ENCODE data around the gene TCF7L1.
"Not testable (repeated sequence)": the region's sequence is repeated elsewhere in the genome, so short reads cannot be mapped to it uniquely, and the experiment has no call there.

TCF7L1 gene

DNA sequence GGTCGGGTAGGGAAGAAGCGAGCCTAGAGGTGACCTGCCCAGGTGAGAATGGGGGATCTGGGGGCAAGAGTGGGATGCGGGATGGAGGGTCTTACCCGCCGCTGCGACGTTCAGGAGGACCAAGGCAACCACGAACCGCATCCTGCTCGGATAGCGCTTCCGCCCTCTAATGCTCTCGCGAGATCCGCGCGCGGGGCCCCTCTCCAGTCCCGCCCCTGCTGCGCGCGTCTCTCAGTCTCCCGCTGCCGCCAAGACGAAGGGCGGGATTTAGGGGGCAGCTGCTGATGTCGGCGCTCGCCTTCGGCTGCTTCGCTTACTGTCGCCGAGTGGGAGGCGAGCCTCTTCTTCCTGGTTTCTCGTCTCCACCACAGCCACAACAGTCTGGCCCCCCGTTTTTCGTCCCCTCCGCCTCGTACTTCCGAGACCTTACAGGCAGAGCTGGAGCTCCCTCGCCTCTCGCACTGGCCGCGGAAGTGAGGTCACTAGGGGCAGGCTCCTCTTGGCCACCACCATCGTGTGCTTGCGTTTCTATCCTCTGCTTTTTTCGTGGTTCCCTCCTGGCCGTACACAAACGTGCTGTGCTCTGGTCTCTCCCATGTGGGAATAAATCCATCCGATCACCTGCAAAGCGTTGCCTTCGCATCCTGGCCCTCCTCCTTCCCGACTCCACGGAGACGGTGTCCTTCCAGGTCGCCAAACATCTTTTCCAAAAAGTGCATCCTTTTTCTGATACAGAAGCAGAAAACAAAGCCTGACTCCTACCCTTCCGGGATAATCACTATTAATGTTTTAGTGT, 194.8 kb downstream of the TCF7L1 start, which contains the start of gene TGOLN2:
TSS of gene TGOLN2 (minus strand) at position 168 of the 796 bp plus-strand sequence. CDS start at position 141, 27 bp downstream.
- peak; percentile 84 to 93 (median 88) for DNase-seq

DNA sequence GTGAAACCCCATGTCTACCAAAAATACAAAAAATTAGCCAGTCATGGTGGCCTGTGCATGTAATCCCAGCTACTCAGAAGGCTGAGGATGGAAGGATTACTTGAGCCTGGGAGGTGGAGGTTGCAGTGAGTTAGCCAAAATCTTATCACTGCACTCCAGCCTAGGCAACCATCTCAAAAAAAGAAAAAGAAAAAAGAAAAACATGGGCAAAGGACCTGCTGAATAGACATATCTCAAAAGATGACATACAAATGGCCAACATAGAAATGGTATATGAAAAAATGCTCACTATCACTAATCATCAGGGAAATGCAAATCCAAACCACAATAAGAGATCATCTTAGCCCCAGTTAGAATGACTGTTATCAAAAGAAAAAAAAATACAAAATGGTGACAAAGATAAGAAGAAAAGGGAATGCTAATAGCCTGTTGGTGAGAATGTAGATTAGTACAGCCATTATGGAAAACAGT, 196.0 kb downstream of the TCF7L1 start:
- no peak for DNase-seq

DNA sequence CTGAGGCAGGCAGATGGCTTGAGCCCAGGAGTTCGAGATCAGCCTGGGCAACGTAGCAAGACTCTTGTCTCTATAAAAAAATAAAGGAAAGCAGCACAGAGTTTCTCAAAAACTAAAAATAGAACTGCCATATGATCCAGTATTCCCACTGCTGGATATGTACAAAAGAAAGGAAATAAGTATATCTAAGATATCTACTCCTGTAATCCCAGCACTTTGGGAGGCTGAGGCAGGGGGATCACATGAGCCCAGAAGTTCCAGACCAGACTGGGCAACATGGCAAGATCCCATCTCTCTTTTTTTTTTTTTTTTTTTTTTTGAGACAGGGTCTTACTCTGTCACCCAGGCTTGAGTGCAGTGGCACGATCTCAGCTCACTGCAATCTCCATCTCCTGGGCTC, 196.5 kb downstream of the TCF7L1 start:
- DNase-seq = not testable (repeated sequence)

DNA sequence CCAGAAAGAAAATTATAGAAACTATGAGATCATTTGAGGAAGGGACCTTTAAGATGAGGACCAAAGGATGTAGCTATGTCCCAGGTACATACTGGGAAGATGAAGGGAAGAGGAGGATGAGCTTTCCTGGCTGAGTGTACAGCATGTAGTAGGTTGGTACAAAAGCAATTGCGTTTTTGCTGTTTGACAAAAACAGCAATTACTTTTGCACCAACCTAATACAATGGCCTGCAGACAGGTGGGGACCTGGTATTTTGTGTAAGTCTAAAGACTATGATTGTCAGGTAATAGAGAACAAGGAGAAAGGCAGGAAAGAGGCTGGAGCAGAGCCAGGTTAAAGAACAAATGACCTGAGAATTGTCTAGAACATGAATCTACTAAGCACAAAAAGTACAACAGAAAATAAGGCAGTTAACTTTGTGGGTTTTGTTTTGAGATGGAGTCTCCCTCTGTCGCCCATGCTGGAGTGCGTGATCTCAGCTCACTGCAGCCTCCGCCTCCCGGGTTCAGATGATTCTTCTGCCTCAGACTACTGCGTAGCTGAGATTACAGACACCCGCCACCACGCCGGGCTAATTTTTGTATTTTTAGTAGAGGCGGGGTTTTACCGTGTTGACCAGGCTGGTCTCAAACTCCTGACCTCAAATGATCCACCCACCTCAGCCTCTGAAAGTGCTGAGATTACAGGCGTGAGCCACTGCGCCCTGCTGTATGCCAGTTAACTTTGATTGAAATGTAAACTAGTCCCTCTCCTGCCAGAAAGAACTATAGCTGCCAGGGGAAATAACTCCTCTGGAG, 197.8 kb downstream of the TCF7L1 start:
- no peak for DNase-seq

DNA sequence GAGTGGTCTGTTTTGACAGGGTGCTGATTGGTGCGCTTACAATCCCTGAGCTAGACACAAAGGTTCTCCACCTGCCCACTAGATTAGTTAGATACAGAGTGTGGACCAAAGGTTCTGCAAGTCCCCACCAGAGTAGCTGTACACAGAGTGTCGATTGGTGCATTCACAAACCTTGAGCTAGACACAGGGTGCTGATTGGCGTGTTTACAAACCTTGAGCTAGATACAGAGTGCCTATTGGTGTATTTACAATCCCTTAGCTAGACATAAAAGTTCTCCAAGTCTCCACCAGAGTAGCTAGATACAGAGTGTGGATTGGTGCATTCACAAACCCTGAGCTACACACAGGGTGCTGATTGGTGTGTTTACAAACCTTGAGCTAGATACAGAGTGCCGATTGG, 200.7 kb downstream of the TCF7L1 start:
- not testable (repeated sequence) for DNase-seq

GRCh38 chr2:85334928-85335327, 201.7 kb downstream of the TCF7L1 start:
- DNase-seq = no peak

GRCh38 chr2:85340034-85340892, 207.1 kb downstream of the TCF7L1 start:
- no peak for DNase-seq

GRCh38 chr2:85341269-85342029, 208.3 kb downstream of the TCF7L1 start:
- no peak for DNase-seq

DNA sequence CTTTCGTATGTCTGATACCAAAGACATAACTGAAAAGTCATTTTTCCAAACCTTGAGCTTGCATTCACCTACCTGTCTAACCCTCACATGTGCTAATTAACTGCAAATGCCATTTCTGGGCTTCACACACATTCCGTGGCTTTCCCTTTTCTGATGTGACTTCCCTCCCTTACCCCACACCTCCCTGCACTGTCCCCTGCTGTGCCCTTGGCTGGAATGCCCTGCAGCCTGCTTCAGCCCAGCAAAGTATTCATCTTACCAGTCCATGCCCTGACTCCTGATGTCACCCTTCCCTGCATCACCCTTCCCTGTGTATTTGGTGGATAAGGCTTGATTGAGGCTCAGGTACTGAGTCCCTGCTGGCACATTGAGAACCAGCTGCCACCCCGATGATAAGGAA, 209.0 kb downstream of the TCF7L1 start:
- DNase-seq = no peak

DNA sequence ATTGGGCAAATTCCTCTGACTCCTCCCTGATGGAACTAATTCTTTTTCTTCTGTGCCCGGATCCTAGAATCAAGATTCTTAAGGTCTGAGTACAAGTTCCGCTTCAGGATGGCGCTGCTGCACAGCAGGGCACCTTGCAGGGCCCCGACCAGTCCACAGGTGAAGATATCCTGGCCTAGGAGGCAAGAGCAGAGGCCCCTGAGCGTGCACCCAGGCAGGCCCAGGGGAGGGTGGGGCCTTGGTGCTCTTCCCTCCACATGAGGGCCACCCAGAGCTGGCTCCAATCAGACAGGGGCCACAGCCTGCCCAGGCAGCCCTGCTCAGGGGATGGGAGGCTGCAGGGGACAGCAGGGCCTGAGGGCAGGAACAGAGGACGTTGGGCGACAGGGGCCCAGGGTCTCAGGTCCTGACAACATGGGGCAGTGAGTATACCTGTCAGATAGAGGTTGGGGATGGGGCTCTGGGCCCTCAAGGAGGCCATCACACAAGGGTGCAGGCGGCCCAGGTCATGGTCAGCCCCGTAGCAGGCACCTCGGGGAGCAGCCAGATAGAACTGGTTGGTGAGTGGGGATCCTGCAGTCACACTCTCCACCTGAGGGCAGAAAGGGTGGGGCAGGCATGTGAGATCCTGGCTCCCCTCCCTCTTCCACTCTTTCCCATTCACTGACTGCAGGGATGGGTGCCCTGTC, 210.2 kb downstream of the TCF7L1 start:
- not testable (repeated sequence) for DNase-seq

- no peak for DNase-seq
These were observed 211.3 kb downstream of the TCF7L1 start for GRCh38 chr2:85344356-85344954.

GRCh38 chr2:85347599-85347998, 214.4 kb downstream of the TCF7L1 start:
- no peak for DNase-seq

DNA sequence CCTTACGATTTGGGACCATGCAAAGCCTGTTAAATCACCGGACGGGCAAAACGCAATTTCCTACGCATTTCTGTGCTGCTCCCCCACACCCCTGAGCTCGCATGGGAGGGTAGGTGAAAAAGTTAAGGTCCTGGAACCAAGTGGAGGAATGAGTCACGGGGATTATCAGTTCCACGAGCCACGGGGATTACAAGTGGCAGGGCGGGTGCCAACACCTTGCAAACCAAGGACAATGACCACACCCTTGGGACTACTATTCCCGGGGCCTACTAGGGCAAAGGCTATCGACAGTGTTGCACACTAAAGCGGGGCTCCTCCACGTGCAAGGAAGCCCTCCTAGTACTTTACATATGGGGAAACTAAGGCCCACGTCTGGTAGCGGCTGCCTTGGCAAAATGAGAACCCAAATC, 220.7 kb downstream of the TCF7L1 start:
- no peak for DNase-seq

- DNase-seq = peak; percentile 92 to 94 (median 93)
These were observed 221.3 kb downstream of the TCF7L1 start, which contains the start of the genes ELMOD3 and RETSAT for GRCh38 chr2:85354286-85355072. Gene ELMOD3 (plus strand): TSS chr2:85354769. CDS start chr2:85357199, 2,430 bp downstream. Gene RETSAT (minus strand): TSS chr2:85354528. CDS start chr2:85354507, 21 bp downstream.

- DNase-seq = no peak
These were observed 221.8 kb downstream of the TCF7L1 start for GRCh38 chr2:85355073-85355410.

DNA sequence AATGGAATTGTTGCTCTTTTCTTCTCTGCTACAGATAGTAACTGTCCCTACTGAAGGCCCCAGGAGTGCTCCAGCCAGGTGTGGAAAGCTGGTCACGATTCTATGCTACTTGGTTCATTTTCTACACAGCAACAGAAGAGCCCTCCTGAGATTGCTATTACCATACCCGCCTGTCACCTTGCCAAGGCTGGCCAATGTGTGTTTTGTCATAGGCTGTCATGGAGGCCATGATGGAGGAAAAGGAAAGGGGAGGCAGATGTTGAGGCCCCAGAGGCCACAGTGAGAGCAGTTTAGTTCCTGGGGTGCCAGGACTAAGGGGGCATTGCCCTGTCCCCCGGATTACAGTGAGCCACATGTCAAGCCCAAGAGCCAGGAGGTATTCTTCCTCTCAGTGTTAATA, 222.3 kb downstream of the TCF7L1 start:
- DNase-seq = no peak

- no peak for DNase-seq
These were observed 223.0 kb downstream of the TCF7L1 start for GRCh38 chr2:85356186-85356585.

DNA sequence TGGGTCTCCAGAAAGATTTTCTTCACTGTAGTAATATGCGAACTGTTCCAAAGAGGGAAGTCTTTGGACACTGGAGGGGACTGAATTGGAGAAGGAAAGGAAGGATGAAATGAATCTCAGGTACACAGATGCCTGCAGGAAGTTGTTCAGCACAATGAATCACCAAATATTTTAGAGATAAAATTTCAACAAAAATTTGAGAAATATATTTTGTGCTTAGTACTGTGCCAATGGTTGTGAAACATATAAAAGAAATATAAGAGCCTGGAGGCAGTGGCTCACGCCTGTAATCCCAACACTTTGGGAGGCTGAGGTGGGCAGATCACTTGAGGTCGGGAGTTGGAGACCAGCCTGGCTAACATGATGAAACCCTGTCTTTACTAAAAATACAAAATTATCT, 224.5 kb downstream of the TCF7L1 start:
- DNase-seq = no peak

Data from activated CD4-positive, CD25-positive, alpha-beta regulatory T cell (primary cell).